Myocyte (in vitro differentiated cells): Measurements from ENCODE around the gene MDC1. TPM values are rescaled to one million over a fixed set of nuclear protein-coding genes. Genes with fewer than 3 reads are reported as not detected.
A peak's percentile ranks its signal among the peaks of the same experiment; 100 is the strongest.
"Not testable (repeated sequence)": the region's sequence is repeated elsewhere in the genome, so short reads cannot be mapped to it uniquely, and the experiment has no call there.

Source experiments
- DNase-seq: peaks from one replicate; pipeline ENCODE4 v3.0.0-alpha.2; 2012; ENCODE audit warnings: low read depth
- total RNA-seq: library from RNA; depleted of rRNA; stranded (reverse); fragments of >200 nt; gene quantifications from 2 replicates; pipeline ENCODE4 v1.2.3, GENCODE V29; 2014

MDC1 gene
- total RNA-seq, 1 donor from 2014 or later: 8.0 TPM

GRCh38 chr6:30724906-30725667, 8.0 kb upstream of the MDC1 start:
- DNase-seq: no peak

- DNase-seq: not testable (repeated sequence)
Measured at GRCh38 chr6:30723843-30724741, 7.0 kb upstream of the MDC1 start.

- not testable (repeated sequence) for DNase-seq
Measured at GRCh38 chr6:30723159-30723842, 6.2 kb upstream of the MDC1 start.

- peak; percentile 87 for DNase-seq
Measured at GRCh38 chr6:30722280-30723112, 5.4 kb upstream of the MDC1 start.

GRCh38 chr6:30722025-30722279, 4.9 kb upstream of the MDC1 start:
- DNase-seq: not testable (repeated sequence)

- DNase-seq: peak; percentile 90
Measured at GRCh38 chr6:30721198-30722024, 4.3 kb upstream of the MDC1 start.

- DNase-seq: peak; percentile 74
Measured at GRCh38 chr6:30720738-30721197, 3.7 kb upstream of the MDC1 start.

GRCh38 chr6:30719791-30720737, 3.0 kb upstream of the MDC1 start, which contains the start of gene TUBB:
TSS of gene TUBB (plus strand) at chr6:30720352. CDS start at chr6:30720507, 155 bp downstream.
- peak; percentile 99 for DNase-seq

GRCh38 chr6:30719356-30719755, 2.3 kb upstream of the MDC1 start:
- no peak for DNase-seq

GRCh38 chr6:30717845-30718720, 1.0 kb upstream of the MDC1 start:
- not testable (repeated sequence) for DNase-seq

- DNase-seq: no peak
Measured at GRCh38 chr6:30716879-30717128, 277 bp downstream of the MDC1 start.

- no peak for DNase-seq
Measured at GRCh38 chr6:30714263-30714662, 2.8 kb downstream of the MDC1 start.

GRCh38 chr6:30712441-30712945, 4.6 kb downstream of the MDC1 start:
- no peak for DNase-seq

GRCh38 chr6:30711758-30712380, 5.2 kb downstream of the MDC1 start:
- no peak for DNase-seq

- DNase-seq: no peak
Measured at GRCh38 chr6:30709101-30709868, 7.8 kb downstream of the MDC1 start.

GRCh38 chr6:30707281-30707850, 9.7 kb downstream of the MDC1 start:
- DNase-seq: no peak
